HG03558 (cell line): ENCODE data around the gene SLC9A3.
A peak's percentile ranks its signal among the peaks of the same experiment; 100 is the strongest.

Source experiments
- ATAC-seq: cut with Tn5 transposase; IDR thresholded peaks from one replicate; pipeline ENCODE4 v1.9.1; 2021; ENCODE audit warnings: moderate number of reproducible peaks; ENCODE audit not compliant: unreplicated experiment; ENCODE audit errors: extremely low read depth

SLC9A3 gene

DNA sequence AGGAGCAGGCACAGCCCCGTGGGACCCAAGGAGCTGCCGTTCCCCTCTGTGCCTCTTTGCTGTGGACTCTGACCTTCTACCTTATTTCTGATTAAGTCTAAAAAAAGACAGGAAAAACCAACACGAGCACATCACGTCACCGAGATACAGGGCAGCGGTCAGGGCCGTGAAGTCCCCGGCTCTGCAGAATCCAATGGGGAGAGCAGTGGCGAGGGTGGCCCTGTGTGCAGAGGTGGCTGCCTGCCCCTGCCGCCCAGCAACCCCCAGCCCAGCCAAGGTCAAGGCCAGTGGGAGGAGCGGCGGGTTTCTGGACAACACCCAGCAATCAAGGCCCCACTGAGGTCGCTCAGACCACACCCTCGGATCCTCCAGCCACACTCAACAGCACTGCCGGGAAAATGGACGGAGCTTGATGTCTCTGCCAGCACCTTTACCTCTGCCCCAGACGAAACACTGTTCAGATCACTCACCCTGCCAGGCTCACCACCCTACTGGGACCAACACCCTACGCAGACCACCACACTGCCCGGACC, 32.7 kb upstream of the SLC9A3 start:
- no peak for ATAC-seq

DNA sequence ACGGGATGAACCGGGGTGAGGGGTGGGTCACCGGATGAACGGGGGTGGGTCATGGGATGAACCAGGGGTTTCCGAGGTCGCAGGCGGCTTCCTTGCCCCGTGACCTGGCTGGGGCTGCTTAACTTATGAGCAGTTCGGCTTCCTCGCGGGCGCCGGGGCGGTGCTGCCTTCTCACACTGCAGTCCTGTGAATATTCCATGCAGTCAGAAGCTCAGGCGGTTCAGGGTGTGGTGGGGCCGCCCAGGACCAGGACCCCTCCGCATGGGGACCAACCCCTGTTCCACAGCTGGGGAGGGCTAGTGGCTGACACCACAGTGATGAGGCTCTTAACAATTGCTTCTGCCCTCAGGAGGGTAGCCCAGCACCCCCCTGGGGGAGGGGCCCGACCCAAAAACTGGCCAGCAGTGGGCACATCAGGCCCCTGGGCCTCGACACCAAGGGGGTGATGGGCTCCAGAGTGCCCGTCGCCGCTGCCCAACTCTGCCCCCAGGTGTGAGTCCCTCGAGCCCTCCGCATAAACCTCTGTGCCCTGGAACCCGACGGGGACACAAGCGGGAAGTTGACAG, 30.9 kb upstream of the SLC9A3 start:
- no peak for ATAC-seq

DNA sequence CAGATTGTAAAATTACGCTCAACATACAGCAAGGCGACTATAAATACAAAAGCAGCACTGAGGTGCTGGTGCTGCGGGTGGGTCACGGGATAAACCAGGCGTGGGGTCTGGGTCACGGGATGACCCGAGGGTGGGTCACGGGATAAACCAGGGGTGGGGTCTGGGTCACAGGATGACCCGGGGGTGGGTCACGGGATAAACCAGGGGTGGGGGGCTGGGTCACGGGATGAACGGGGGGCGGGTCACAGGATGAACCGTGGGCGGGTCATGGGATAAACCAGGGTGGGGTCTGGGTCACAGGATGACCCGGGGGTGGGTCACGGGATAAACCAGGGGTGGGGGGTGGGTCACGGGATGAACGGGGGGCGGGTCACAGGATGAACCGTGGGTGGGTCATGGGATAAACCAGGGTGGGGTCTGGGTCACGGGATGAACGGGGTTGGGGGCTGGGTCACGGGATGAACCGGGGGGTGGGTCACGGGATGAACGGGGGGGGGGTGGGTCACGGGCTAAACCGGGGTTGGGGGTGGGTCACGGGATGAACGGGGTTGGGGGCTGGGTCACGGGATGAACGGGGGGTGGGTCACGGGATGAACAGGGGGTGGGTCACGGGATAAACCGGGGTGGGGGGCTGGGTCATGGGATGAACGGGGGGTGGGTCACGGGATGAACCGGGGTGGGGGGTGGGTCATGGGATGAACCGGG, 30.2 kb upstream of the SLC9A3 start:
- no peak for ATAC-seq

DNA sequence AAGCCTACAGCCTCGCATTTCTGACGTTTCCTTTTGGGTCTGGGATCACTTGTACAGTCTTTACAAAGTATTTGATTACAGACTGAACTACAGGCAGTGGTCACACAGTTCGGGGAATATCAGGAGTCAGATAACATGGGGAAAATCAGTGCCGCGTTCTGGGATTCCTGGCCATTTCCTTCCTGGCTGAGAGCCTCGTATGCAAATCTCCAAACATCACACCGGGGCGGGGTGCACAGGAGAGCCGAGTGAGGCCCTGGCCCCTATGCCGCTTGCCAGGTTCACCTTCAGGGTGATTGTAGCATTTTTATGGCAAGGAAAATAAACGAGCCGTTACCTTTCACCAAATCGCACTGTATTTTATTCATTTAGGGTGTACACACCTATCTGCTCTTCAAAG, 29.6 kb upstream of the SLC9A3 start:
- ATAC-seq = no peak

DNA sequence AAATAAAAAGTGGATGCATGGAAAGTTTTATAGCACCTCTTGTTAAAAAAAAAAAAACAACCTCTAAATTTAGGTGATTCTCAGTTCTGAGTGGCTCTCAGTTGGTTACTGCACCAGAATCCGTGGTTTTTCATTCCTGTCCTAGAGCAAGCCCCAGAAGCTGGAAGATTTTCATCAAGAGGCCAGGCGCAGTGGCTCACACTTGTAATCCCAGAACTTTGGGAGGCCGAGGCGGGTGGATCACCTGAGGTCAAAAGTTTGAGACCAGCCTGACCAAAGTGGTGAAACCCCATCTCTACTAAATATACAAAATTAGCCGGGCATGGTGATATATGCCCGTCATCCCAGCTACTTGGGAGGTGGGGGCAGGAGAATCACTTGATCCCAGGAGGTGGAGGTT, 27.2 kb upstream of the SLC9A3 start:
- no peak for ATAC-seq

DNA sequence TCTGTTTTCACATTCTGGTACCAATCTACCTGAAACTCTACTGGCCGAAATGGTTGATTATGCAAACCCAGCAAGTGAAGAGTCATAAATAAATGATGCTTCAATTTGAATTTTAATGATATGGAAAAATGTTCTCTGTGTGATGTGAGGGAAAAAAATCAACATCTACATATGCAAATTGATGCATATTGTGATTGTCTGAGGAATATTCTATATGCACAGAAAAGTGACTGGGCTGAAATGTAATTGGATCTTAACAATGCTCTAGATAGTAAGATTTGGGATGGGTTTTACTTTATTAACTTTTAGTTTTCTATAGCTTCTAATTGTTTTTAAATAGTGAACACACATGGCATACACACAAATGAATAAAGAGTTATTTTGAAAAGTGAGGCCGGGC, 25.0 kb upstream of the SLC9A3 start:
- no peak for ATAC-seq

DNA sequence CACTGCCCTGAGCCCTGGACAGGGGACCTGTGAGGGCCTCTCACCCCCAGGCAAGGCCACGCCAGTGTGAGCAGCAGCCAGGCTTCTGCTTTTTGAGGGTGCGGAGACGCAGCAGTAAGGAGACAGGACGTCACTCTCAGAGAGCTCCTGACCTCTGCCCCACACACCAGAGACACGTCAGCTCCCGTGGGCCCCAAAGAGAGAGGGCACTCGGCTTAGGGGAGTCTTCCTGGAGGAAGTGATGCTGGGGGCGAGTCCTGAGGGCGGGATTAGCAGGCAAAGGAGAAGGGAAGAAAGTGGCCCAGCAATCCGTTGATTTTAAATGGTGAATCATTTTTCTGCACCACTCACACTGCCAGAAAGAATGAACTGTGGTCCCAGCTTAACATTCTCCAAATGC, 24.0 kb upstream of the SLC9A3 start:
- no peak for ATAC-seq

DNA sequence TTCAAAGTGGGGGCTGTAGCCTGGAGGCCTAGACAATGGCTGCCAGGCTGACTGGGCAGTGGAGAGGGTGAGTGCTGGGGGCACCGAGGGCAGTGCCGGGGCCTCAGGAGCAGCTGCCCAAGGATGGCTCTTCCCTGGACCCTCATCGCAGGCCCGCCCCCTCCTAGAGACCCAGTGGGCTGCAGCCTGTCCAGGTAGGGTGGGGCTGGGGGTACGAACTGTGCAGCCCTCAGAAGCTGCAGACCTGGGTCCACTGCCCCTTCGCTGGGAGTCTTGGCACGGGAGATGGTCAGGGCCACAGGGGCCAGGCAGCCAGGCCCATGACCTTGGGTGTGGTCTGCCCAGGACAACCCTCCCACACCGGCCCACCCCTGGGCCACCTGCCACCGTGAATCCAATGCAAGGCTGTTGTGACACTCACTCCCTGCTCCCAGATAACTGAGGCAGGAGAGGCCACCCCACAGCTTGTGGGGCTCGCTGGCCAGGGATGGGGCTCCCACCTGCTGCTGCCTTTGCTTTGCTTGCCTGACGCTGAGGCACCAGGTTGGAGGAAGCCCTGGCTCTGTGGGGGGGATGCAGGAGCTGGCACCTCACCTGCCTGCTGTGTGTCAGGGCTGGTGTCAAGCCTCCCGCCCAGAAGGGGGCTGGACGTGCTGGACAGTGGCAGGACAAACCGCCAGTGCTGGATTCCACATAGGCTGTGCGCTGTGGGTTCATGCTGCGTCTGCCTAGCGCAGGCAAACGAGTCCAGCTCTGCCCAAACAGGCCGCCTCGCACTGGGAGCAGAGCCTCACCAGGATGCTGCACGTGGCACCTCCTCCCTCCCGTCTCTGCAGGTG, 23.1 kb upstream of the SLC9A3 start:
- ATAC-seq = no peak

DNA sequence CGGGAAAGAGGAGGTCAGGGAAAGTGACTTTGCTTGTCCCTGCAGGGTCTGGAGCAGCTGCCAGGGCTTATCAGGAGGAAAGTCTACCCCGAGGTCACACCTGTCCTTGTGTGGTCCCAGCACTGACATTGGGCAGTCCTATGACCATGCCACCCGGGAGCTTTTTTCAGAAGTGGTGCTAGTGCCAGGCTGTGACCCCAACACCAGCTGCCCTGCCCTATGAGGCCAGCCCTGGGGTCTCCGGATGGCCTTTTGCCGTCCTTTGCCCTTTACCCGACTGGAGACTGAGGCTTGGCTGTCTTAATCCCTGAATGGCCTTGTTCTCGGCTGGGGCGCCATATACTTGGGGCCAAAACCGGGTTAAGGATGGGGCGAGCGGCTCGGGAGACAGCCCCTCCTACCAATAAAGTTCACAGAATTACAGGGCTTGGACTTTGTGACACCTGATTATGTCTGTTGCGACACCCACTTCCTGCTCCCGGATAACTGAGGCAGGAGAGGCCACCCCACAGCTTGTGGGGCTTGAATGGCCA, 22.2 kb upstream of the SLC9A3 start:
- no peak for ATAC-seq

DNA sequence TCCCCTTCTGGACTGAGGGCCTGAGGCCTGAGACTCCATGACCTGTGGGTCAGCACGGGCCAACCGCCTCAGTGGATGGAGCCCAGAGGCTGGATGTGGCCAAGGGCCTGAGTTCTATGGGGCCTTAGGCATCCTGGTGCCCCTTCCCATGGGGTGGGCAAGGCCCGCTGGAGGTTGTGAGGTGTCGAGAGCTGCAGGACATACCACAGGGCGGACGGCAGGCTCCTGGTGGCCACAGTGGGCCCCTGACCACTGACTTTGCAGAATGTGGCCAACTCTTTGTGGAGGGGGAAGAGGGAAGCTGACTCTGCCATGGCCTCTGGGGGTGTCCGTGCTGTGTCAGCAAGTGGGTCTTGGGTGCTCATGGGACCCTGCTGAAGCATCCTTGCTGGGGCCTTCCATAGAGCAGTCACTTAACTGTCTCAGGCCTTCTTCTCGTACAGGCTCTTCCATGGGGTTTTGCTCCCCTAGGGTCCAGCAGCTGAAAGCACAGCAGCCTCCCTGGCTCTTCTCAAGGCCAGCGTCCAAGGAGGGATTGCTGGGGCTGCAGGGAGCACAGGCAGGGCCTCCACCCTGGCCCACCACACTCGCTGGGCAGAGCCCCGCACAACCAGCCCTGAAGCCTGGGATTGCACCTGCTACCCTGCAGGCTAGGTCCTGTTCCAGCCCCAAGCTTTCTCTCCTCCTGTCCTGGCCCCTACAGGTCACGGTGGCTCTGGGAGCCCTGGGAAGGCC, 21.6 kb upstream of the SLC9A3 start:
- no peak for ATAC-seq

DNA sequence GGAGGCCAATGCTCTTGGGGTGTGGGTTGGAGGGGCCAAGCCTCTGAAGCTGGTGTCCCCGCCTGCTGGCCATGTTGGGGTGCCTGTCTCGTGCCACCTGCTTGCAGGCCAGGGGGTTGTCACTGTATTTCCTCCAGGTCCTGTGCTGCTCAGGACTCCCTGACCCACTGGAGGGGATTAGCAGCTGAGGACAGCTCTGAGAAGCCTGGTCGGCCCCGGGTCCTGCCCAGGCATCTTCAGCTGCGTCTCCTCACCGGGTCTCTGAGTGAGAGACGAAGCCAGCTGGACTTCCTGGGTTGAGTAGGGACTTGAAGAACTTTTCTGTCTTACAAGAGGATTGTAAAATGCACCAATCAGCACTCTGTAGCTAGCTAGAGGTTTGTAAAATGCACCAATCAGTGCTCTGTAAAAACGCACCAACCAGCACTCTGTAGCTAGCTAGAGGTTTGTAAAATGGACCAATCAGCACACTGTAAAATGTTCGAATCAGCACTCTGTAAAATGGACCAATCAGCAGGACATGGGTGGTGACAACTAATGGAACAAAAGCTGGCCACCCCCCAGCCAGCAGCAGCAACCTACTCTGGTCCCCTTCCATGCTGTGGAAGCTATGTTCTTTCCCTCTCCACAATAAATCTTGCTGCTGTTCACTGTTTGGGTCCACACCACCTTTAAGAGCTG, 20.6 kb upstream of the SLC9A3 start:
- ATAC-seq = no peak

DNA sequence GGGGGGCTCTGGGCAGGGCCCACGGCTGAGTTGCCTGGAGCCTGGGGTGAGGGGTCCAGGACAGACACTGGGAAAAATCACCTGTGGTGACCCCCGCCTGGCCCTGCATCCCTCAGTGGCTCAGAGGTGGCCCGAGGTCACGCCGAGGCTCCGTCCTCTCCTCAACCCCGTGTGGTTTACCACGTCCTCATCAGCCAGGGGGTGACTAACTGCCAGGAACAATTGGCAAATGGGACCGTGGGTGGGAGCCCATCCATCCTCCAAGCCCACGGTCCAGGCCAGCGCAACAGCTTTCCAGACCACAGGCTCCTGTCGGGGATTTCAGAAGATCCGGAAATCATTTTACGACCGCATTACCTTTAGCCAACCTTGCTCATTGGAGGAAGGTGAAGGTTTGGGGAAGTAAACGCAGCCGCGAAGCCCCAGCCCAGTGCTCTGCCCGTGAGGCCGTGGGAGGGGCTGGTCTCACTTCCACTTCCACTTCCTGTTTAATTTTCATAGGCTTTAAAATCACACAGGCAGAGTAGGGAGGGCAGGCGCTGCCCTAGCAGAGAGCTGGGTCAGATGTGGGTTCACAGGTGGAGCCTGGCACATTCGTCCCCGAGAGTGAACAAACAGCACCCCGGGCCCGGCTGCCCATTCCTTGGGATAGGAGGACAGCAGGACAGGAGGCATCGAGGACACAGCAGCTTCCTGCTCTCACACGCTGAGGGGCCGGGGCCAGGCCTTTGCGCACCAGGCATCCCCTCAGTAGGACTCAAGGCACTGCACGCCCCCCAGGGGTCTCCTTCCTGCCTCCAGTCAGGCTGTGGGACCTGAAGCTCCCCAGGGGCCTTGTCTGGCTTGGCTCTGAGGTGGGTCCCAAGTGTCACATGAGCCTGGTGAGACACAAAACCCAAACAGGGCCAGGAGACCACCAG, 19.8 kb upstream of the SLC9A3 start:
- peak; percentile 91 for ATAC-seq

DNA sequence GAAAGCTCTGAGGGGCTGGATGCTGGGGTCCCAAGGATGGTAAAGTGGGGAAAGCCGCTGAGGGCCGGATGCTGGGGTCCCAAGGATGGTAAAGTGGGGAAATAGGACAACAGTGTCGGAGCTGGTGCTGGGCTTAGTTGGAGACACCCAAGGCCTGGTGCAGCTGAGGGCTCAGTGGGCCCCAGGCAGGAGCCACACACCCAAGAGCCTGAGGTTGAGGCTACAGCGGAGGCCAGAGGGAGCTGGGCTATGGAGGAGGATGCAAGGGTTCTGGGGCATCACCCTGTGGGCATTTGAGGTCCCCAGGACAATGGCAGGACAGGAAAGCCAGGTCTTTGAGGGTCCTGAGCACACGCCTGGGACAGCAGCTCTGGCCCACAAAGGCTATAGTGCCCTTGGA, 19.1 kb upstream of the SLC9A3 start:
- ATAC-seq = no peak

DNA sequence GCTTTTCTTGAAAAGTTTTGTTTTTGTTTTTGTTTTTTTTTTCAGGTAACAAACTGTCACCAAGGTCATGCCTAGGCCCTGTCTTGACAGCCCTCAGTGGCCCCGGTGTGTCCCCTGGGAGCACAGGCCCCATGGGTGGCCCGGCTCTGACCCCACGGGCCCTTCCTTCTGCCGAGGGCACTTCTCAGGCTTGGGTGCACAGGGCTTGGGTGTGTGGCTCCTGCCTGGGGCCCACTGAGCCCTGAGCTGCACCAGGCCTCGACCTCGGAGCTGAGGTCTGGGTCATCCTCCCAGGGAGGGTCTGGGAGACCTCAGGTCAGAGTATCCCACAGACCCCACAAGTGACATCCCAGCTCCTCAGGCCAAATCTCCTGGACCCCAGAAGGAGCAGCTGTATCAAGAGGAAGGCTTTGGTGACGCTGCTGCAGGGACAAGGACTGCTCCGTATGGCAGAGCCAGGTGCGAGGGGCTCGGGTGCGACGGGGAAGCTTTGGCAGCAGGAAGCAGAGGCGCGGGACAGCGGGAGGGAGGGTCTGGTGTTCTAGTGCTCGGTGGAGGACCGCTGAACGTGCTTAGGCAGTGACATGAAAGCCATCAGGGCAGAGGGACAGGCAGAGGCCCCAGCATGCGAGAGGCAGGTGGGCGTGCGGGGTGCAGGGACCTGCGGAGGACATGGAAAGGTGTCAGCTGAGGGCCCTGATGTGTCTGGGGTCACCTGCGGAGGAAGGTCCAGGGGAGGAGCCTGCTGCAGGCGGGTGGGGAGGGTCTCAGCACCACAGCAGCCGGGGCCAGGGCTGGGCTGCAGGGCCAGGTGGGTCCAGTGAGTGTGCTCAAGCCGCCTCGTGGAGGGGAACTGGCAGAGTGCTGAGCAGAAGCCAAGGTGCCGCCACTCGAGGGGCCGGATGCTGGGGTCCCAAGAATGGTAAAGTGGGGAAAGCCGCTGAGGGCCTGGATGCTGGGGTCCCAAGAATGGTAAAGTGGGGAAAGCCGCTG, 18.4 kb upstream of the SLC9A3 start:
- no peak for ATAC-seq

DNA sequence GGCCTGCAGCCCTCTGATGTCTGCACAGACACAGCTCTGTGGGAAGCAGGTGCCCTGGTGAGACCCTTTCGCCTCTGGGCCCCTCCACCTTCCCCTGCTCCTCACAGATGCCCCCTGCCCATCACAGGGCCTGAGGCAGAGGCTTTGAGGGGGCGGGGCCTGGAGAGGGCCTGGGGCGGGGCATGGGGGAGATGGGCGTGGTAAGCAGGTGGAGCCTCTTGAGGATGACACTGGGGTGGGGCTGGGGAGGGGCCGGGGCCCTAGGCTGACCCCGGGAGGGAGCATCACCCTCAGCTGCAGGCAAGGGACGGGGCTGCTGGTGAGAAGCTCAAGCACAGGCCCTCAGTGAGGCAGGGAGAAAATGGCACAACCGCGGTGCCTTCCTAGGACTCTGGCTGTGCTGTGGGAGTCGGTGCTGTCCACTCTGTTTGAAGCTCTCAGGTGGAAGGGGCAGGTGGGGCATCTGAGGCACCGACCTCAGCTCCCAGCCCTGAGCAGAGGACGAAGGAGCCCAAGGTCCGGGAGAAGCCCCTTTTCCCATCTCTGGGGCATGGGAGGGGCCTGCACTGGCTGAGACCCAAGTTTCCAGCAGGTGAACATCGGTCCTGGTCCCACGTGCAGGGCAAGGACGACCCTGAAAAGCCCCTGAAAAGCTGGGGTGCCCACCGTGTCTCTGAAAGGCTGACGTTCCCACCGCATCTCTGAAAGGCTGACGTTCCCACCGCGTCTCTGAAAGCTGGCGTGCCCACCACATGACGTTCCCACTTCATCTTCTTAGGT, 17.5 kb upstream of the SLC9A3 start:
- no peak for ATAC-seq

DNA sequence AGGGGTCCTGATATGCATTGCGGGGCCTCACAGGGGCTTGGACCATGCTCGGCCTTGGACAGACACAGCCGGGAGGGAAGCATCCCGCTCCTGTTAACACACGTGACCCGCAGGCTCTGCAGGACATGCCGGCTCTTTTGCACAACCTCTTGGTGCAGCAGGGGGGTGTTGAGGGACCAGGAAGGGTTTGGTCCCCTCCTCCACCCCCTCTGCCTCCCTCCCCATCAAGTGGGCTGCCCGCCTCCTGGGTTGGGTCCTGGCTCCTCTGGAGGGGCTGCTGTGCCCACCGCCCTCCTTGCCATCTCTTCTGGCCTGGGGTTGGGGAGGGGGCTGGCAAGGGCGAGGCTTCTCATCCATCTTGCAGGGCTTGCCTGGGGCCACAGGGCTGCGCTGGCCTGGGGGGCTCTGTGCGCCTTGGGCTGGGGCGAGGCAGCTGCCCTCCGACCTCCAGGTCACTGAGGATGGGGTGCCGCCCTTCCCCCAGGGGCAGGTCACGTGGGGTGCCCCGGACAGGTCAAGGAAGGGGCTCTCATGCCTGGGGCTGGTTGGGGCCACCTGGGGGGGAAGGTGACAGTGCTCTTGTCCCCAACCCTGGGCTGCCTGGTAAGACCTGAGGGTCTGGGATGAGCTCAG, 16.8 kb upstream of the SLC9A3 start:
- no peak for ATAC-seq
